CD4-positive, alpha-beta T cell treated with Interleukin-2 at 100 ng/mL for 4 hours (primary cell): ENCODE measurements around the gene FBH1.
"Not testable (repeated sequence)": the region's sequence is repeated elsewhere in the genome, so short reads cannot be mapped to it uniquely, and the experiment has no call there.

ENCODE experiments used
- DNase-seq: peaks from one replicate; pipeline ENCODE4 v3.0.0-alpha.2; 2020; ENCODE audit warnings: low spot score

FBH1 gene

GRCh38 chr10:5904227-5904626 is 14.2 kb downstream of the FBH1 start:
- no peak for DNase-seq

- no peak for DNase-seq
Observed at GRCh38 chr10:5905854-5906507, 15.9 kb downstream of the FBH1 start.

- DNase-seq, result no peak
Observed at GRCh38 chr10:5906651-5907050, 16.6 kb downstream of the FBH1 start.

GRCh38 chr10:5908676-5909075 is 18.6 kb downstream of the FBH1 start:
- DNase-seq, result not testable (repeated sequence)

GRCh38 chr10:5910323-5911100 is 20.5 kb downstream of the FBH1 start:
- no peak for DNase-seq

GRCh38 chr10:5911670-5912069 is 21.6 kb downstream of the FBH1 start:
- no peak for DNase-seq

- no peak for DNase-seq
Observed at GRCh38 chr10:5913736-5914135, 23.7 kb downstream of the FBH1 start.

GRCh38 chr10:5915451-5915850 is 25.4 kb downstream of the FBH1 start:
- DNase-seq, result no peak

GRCh38 chr10:5917305-5917704 is 27.3 kb downstream of the FBH1 start:
- DNase-seq, result no peak

GRCh38 chr10:5918763-5919162 is 28.7 kb downstream of the FBH1 start:
- no peak for DNase-seq

GRCh38 chr10:5919568-5919967 is 29.5 kb downstream of the FBH1 start:
- no peak for DNase-seq

- no peak for DNase-seq
Observed at GRCh38 chr10:5921746-5922145, 31.7 kb downstream of the FBH1 start.

GRCh38 chr10:5924889-5925288 is 34.8 kb downstream of the FBH1 start:
- DNase-seq, result no peak

GRCh38 chr10:5927306-5927705 is 37.3 kb downstream of the FBH1 start:
- DNase-seq, result no peak

- no peak for DNase-seq
Observed at GRCh38 chr10:5929442-5929841, 39.4 kb downstream of the FBH1 start.

GRCh38 chr10:5930272-5930671 is 40.2 kb downstream of the FBH1 start:
- no peak for DNase-seq

GRCh38 chr10:5932345-5932744 is 42.3 kb downstream of the FBH1 start:
- DNase-seq, result no peak

- no peak for DNase-seq
Observed at GRCh38 chr10:5933909-5934546, 44.0 kb downstream of the FBH1 start.

- DNase-seq, result no peak
Observed at GRCh38 chr10:5935628-5936027, 45.6 kb downstream of the FBH1 start.

- DNase-seq, result no peak
Observed at GRCh38 chr10:5937016-5937415, 47.0 kb downstream of the FBH1 start.

GRCh38 chr10:5938291-5938690 is 48.2 kb downstream of the FBH1 start:
- DNase-seq, result no peak

GRCh38 chr10:5940807-5941218 is 50.8 kb downstream of the FBH1 start:
- no peak for DNase-seq

GRCh38 chr10:5941579-5941978 is 51.5 kb downstream of the FBH1 start:
- DNase-seq, result no peak
